HG02588 (cell line): ENCODE data around the gene CREG2.

Experiments used
- ATAC-seq: cut with Tn5 transposase; IDR thresholded peaks from one replicate; pipeline ENCODE4 v1.9.1; 2021; ENCODE audit warnings: mild to moderate bottlenecking, moderate library complexity; ENCODE audit not compliant: unreplicated experiment

The CREG2 gene

DNA sequence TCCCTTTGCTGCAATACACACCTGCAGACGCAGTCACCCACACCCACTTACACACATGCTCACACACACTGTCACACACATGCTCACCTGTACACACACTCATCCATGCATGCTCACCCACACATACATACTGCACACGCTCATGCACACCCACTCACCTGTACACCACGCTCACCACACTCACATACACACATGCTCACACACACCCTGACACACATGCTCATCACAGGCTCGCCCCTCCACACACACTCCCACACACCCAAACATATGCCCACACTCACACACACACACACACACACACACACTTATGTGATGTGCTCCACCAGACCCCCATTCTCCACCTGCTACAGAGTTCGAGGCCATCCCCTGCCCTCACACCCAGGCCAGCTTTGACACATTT, 22.8 kb upstream of the CREG2 start:
- ATAC-seq: no peak

GRCh38 chr2:101409699-101410098, 22.4 kb upstream of the CREG2 start:
- no peak for ATAC-seq

GRCh38 chr2:101408925-101409324, 21.6 kb upstream of the CREG2 start:
- ATAC-seq: no peak

DNA sequence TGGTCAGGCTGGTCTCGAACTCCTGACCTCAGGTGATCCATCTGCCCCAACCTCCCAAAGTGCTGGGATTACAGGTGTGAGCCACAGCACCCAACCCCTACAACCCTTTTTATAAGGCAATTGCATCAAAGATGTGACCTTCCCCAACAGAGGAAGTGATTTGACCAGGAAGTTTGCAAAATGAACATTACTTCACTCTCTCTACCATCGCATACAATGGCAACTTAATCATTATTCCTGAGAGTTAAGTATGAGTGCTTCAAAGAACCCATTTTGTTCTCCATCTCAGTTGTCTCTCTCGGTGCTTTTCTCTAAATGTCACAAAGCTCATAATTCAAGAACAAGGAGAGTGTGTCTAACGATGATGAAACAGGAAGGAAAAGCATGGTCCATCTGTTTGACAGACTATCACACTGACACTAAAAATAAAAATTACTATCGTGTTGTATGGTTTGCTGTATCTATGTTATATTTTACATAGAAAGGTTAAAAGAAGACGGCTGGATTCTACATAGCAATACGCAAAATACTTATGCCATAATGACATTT, 18.1 kb upstream of the CREG2 start:
- no peak for ATAC-seq

- no peak for ATAC-seq
These were observed 16.4 kb upstream of the CREG2 start for GRCh38 chr2:101403745-101404144.

- no peak for ATAC-seq
These were observed 15.3 kb upstream of the CREG2 start for GRCh38 chr2:101402630-101403029.

DNA sequence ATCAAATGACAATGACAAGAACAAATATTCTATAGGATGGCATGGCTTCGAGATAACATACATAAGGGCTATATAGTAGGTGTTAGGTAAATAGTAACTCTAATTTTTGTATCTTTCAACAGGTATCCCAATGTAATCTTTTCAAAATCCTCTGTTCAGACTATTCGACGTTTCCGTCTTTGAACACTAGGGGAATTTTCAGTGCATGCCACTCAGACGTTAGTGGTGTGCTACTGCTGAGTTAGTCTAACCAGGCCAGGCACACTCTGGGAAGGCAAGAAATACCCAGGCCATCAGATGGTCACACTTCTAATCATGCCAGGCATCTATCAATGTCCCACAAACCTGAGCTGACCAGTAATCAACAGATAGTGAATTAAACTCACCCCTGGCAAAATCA, 14.6 kb upstream of the CREG2 start:
- no peak for ATAC-seq

GRCh38 chr2:101401326-101401665, 14.0 kb upstream of the CREG2 start:
- no peak for ATAC-seq

DNA sequence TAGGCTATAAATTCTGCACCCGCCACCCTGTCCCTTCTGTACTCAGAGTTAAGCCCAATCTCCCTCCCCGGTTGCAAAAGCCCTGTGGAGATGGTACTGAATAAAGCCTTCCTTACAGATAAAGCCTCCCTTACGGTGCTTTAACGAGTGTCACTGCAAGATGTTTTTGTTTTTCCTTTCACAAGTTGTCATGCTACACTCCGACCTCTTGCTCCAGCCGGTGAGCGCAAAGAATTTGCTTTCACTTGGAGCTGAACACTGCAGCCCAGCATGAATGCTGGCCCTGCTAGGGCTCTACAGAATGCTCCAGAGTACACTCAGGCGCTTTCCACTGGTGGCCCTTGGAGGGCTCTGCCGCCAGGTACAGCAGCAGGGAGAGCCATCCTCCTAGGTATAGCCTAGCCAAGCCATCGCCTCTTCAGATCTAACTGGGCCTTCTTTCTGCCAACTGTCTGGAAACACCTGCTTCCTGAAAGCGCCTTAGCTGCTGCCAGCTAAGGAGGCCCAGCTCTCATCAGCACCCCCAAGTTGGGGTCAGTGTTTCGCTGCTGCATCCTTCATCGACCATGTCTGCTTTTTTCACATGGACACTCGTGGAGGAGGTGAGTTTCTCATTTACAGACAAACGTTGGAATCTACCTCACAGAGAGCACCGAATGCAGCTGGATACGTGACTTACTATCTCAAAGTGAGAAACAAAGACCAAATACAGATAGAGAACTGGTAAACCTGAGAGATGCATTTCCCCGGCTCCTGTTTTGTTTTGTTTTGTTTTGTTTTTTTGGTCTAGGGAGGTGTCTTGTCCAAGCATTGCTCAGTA, 13.4 kb upstream of the CREG2 start:
- ATAC-seq: no peak

GRCh38 chr2:101400048-101400447, 12.7 kb upstream of the CREG2 start:
- no peak for ATAC-seq

DNA sequence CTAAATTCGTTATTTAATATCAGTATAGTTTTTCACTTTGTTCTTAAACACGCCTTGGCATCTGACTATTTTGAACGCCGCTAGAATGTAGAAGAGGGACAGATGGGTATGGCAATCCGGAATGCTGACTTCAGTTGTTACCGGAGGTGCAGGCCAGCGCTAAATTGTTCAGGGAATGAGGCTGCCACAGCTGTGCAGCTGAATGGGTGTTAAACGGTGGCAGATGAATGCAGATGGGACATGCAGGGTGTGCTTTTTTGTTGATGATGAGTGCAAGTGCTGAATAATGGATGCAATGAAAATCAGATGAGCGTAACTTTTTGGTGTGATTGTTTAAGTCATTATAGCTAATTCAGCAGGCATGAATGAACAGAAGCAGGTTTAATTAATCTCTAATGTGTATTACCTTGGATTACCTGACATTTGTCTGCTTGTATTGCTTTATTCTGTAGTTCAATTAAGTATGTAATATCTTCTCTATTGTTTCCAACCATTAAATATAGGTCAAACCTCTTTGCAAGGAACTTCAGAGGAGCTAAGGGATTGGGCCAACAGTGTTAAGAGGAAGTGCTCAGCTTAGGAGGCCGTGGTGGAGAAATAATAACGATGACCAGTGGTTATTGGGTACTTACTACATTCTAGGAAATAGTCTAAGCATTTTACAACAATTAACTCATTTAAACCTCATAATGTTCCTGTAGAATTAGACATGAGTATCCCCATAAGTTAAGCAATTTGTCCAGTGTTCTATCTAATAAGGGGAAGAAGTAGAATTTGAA, 11.9 kb upstream of the CREG2 start:
- no peak for ATAC-seq

GRCh38 chr2:101398116-101398821, 11.0 kb upstream of the CREG2 start:
- no peak for ATAC-seq

DNA sequence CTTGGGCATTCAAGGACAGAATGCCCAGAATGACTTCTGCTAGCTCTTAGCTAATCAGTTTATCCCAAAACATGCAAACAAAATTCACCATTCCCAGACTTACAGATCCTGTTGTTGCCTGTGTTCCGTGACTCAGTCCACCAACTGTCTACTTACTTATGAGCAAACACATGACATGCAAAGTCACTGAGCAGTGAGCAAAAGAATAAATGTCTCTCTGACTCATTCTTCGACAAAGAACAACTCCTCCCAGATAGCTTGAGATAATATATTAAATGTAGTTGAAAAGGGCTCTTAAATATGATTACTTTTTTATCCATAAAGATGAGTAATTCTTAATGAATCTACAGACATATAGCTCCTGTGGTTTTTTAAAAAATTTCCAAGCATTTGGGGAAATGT, 9.0 kb upstream of the CREG2 start:
- no peak for ATAC-seq

DNA sequence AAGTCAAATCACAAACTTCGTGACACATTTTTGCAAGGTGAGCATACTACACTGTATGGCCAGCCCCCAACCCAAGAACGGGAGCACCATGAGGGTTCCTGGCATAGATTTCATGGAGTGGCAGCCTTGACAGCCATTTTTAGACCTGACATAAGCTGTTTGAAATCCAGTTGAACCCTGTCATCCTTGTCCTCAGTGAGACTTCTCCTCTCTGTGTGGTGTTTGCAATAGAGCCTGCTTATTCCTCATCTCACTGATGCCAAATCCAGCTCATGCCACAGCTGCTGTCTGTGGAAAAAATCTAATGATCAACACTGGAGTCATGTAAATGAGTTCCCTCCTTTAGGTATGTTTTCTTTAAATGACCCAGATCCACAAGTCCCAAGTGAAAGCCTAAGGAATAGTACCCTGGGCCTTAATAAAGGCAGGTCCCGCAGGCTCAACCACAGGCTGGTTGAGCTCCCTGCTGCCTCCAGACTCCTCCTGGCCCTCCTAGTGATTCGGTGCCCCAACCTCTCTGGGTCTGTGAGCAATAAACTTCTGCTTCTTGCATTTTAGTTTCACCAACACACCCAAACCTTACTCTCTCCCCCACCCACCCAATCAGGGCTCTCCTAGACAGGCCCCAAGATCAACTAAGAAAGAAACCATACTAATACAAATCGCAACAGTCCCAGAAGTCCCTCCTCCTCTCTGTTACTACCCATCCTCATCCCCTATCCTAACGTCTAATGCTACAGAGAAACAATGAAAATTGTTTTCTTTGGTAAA, 8.4 kb upstream of the CREG2 start:
- no peak for ATAC-seq

GRCh38 chr2:101388232-101388631, 929 bp upstream of the CREG2 start:
- ATAC-seq: no peak

DNA sequence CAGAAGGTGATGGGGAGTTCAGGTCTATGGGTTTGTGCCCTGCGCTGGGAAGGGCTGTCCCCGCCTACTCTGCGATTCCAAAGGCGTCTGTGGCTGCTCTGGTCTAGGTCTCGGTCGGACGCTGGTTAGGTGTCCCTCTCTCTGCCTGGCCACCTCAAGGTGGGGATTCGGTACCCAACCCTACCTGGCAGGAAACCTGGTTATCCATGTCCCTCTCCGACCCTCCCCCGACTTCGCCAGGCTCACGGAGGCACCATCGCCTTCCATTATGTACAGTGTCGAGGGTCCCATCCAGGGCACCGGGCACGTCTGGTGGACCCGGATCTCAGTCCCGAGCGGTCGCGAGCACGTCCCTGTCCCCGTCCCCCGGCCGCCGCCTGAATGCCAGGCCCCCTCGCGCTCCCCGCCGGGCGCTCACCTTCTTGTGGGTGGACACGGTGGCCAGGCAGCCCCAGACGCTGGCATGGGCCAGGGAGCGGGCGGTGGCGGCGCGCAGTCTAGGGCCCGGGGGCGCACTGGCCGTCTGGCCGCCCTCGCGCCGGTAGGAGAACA, 628 bp downstream of the CREG2 start:
- no peak for ATAC-seq

DNA sequence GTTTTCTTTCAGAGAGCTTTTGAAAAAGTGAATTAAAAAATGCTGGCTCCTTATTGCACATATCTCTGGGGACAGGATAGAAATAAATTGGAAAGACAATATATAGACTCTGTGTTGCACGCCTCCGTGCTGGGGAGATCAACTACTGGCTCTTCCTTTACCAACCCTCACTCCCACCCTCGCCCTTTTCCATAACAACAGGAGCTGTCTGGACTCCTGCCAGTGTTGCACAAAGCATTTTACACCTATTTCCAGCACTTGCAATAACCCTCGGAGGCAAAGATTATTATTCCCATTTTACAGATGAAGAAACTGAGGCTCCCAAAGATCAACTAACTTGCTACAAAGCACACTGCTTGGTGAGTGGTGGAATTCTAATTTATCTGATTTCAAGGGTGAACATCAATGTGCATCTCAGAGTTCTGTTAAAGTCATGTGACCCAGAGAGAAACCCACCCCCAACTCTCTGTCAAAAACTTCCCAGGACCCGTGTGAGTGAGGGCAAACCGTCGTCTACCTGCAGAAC, 4.2 kb downstream of the CREG2 start:
- no peak for ATAC-seq

- no peak for ATAC-seq
These were observed 4.9 kb downstream of the CREG2 start for GRCh38 chr2:101382442-101382841.

- no peak for ATAC-seq
These were observed 6.9 kb downstream of the CREG2 start for GRCh38 chr2:101380376-101380775.

GRCh38 chr2:101379091-101379490, 8.2 kb downstream of the CREG2 start:
- no peak for ATAC-seq
